ENCODE measurements around the gene PRKCQ. TPM values are rescaled to one million over a fixed set of nuclear protein-coding genes. Genes with fewer than 3 reads are reported as not detected.

The PRKCQ gene
- total and polyA plus RNA-seq, 2 of the 13 experiments (the other 11 are each of a cell fraction or from before 2014, with no cell fraction given) = 0.13 to 0.35 TPM

- Histone ChIP-seq H4K20me1 (ENCODE audit: insufficient read depth, low read length) (no peaks in the 10 kb centered on the region), H3K4me2 (ENCODE audit: low read depth, low read length) (no peak overlapping the region), H3K27me3 (ENCODE audit: control insufficient read depth in 1 of 2, insufficient read depth in 2 of 2, low read length in 2 of 2) (peaks cover 3 to 5% of the 10 kb centered on the region in 2 experiments; a peak in 2 of 5 replicates), H3K9me3 (ENCODE audit: low read length) (no peaks in the 10 kb centered on the region), H3K4me3 (replicated peaks in 1 of 3; ENCODE audit: insufficient read depth in 1 of 3, low read depth in 2 of 3, low read length in 3 of 3) (no peak overlapping the region), H2AFZ (ENCODE audit: low read length) (no peak overlapping the region), H3K4me1 (ENCODE audit: insufficient read depth, low read length) (no peaks in the 10 kb centered on the region), H3K27ac (ENCODE audit: extremely low read length, insufficient read depth, low read length) (no peak overlapping the region), H3K36me3 (replicated peaks in 1 of 2; ENCODE audit: control insufficient read depth in 1 of 2, insufficient read depth in 2 of 2, low read length in 2 of 2) (no peaks in the 10 kb centered on the region), H3K9ac (ENCODE audit: insufficient read depth, low read depth, low read length) (no peak overlapping the region), H3K79me2 (ENCODE audit: insufficient read depth, low read length) (no peaks in the 10 kb centered on the region)
- intact Hi-C loops (cut with micrococcal nuclease; ENCODE audit: unreplicated experiment) (no loop called here), in situ Hi-C loops (cut with HindIII; ENCODE audit: extremely low pct_ligation_motif_present, low pct_unique_long_range_greater_than_20kb) (no loop called here)
- WGBS (ENCODE audit: low lambda C conversion rate) = 22% methylated on average over 6 of the region's 6 CpGs
- POLR2A ChIA-PET = no interaction called here
- FAIRE-seq = no peak
- no peak for TF ChIP-seq ZBTB26 (CRISPR knock-in tag; IDR thresholded peaks at IDR 0.05; ENCODE audit: borderline replicate concordance)
- TF ChIP-seq CSRNP2 (CRISPR knock-in tag; conservative IDR thresholded peaks at IDR 0.05; ENCODE audit: low read depth) = no peak
- TF ChIP-seq RFX1 (IDR thresholded peaks at IDR 0.05) = peak; percentile 48; the same call in 1 of the 2 replicates
- TF ChIP-seq NFE2L1 (CRISPR knock-in tag; IDR thresholded peaks at IDR 0.05; ENCODE audit: borderline replicate concordance) = no peak
- no peak for TF ChIP-seq POGK (CRISPR knock-in tag; conservative IDR thresholded peaks at IDR 0.05)
- no peak for TF ChIP-seq E2F2 (CRISPR knock-in tag; IDR thresholded peaks at IDR 0.05; ENCODE audit: borderline replicate concordance)
- no peak for ATAC-seq
- CTCF ChIA-PET (ENCODE audit: low intra/inter-chr PET ratio, low total read pairs) = no interaction called here
- no peak for DNase-seq (ENCODE audit: low spot score)
- BruUV-seq (replicated peaks) = no TSS peak
Measured at GRCh38 chr10:6486309-6486708, 93.8 kb downstream of the PRKCQ start.

Data from HepG2 (cell line).